Peyer's patch (tissue), 4 donors: ENCODE measurements around the gene CDKL4. TPM values are rescaled to one million over a fixed set of nuclear protein-coding genes. Genes with fewer than 3 reads are reported as not detected.

Experiments
- DNase-seq, 3 donors: peaks; one replicate each; pipeline ENCODE4 v3.0.0-alpha.2; 2017 to 2019
- H3K27ac ChIP-seq, 4 donors: fragments of 200-600 bp; sonication (generic); one replicate each; pipeline ENCODE4 v1.5.1; 2016 to 2019
- H3K27me3 ChIP-seq, 2 donors: fragments of 200-600 bp; sonication (generic); one replicate each; pipeline ENCODE4 v1.5.1; 2019
- H3K36me3 ChIP-seq, 3 donors: fragments of 200-600 bp; sonication (generic); one replicate each; pipeline ENCODE4 v1.5.1; 2016 to 2019
- H3K4me1 ChIP-seq, 4 donors: fragments of 200-600 bp; sonication (generic); one replicate each; pipeline ENCODE4 v1.5.1; 2016 to 2019
- H3K4me3 ChIP-seq, 4 donors: fragments of 200-600 bp; sonication (generic); 1 replicate in 3 of 4; 2 replicates in 1 of 4; pipeline ENCODE4 v1.5.1; 2016 to 2019; ENCODE audit warnings: mild to moderate bottlenecking in 1 of 4
- H3K9me3 ChIP-seq, 4 donors: fragments of 200-600 bp; sonication (generic); one replicate each; pipeline ENCODE4 v1.5.1; 2016 to 2019; ENCODE audit warnings: mild to moderate bottlenecking in 1 of 4
- CTCF ChIP-seq, 6 experiments: fragments of 450-650 bp in 4 of 6; fragments of 200-600 bp in 2 of 6; sonication (generic) in 1 of 6; IDR thresholded peaks; one replicate each; pipeline ENCODE4 v1.5.1; 2017 to 2019; ENCODE audit warnings: antibody characterized with exemption in 6 of 6, mild to moderate bottlenecking in 3 of 6, moderate library complexity in 1 of 6
- POLR2A ChIP-seq, 2 donors: fragments of 450-650 bp; IDR thresholded peaks; one replicate each; pipeline ENCODE4 v1.5.1; 2017; ENCODE audit warnings: antibody characterized with exemption in 2 of 2, mild to moderate bottlenecking in 2 of 2, moderate library complexity in 2 of 2
- small RNA-seq, 2 donors: library from RNA; depleted of rRNA; stranded (forward); fragments of <200 nt; gene quantifications; one replicate each; pipeline ENCODE3, GENCODE V24; 2016
- total RNA-seq, 4 donors: library from RNA; depleted of rRNA; stranded (reverse); fragments of >200 nt; gene quantifications; one replicate each; pipeline ENCODE4 v1.1.0, GENCODE V29; 2016

The CDKL4 gene
- total RNA-seq, 4 donors from 2014 or later = 0.70 to 4.1 (median 0.80) TPM; not detected in 1

GRCh38 chr2:39133215-39133851 lies 110.4 kb downstream of the CDKL4 start:
- H3K36me3 ChIP-seq = no peaks in the 10 kb centered on the region
- no peak for DNase-seq
- H3K27me3 ChIP-seq = no peaks in the 10 kb centered on the region
- no peak for TF ChIP-seq POLR2A (IDR thresholded peaks at IDR 0.05)
- TF ChIP-seq CTCF (IDR thresholded peaks at IDR 0.05) = no peak
- no peak overlapping the region for H3K27ac ChIP-seq
- no peaks in the 10 kb centered on the region for H3K9me3 ChIP-seq
- peaks cover 0 to 8% (median 0%) of the 10 kb centered on the region in 4 donors for H3K4me1 ChIP-seq
- no peak overlapping the region for H3K4me3 ChIP-seq

- Histone ChIP-seq H3K36me3 (no peaks in the 10 kb centered on the region), H3K27me3 (no peaks in the 10 kb centered on the region), H3K4me3 (no peak overlapping the region), H3K4me1 (peaks cover 0 to 8% (median 4%) of the 10 kb centered on the region in 4 donors), H3K9me3 (no peaks in the 10 kb centered on the region), H3K27ac (peak overlapping the region; percentile 4 to 65 (median 50))
- peak in 2 of 3 donors; percentile 64 to 72 for DNase-seq
- TF ChIP-seq CTCF (IDR thresholded peaks at IDR 0.05) (no peak), POLR2A (IDR thresholded peaks at IDR 0.05) (no peak)
Measured at GRCh38 chr2:39128919-39129391, 114.8 kb downstream of the CDKL4 start.

- Histone ChIP-seq H3K9me3 (no peaks in the 10 kb centered on the region), H3K4me3 (no peak overlapping the region), H3K27ac (peak overlapping the region; percentile 4 to 65 (median 50)), H3K27me3 (no peaks in the 10 kb centered on the region), H3K4me1 (peaks cover 0 to 16% (median 4%) of the 10 kb centered on the region in 4 donors), H3K36me3 (no peaks in the 10 kb centered on the region)
- DNase-seq = peak in 2 of 3 donors; percentile 53 to 59
- TF ChIP-seq POLR2A (IDR thresholded peaks at IDR 0.05) = no peak
- TF ChIP-seq CTCF (IDR thresholded peaks at IDR 0.05) = no peak
Measured at GRCh38 chr2:39127973-39128372, 115.8 kb downstream of the CDKL4 start.

Small RNAs within 50 kb of the gene (small RNA-seq; reads per million reads assigned to genes)
- gene RF00019 = 0 reads per million in 2 donors
- gene RF00272 = 0 reads per million in 2 donors

Other genes starting within 250 kb of the CDKL4 start
- 10 to 100 TPM; 38.7 to 49.1 (median 40.8) TPM for gene SOS1, start 122.9 kb downstream of the CDKL4 start, total RNA-seq
- 10 to 100 TPM; 41.3 to 80.9 (median 43.9) TPM for gene MAP4K3, start 193.3 kb upstream of the CDKL4 start, total RNA-seq